ENCODE data around the gene RANBP1. TPM values are rescaled to one million over a fixed set of nuclear protein-coding genes. Genes with fewer than 3 reads are reported as not detected.

The RANBP1 gene
- total and polyA plus RNA-seq, 2 of the 8 experiments (the other 6 are each of a cell fraction or from before 2014, with no cell fraction given): 343 to 484 TPM

DNA sequence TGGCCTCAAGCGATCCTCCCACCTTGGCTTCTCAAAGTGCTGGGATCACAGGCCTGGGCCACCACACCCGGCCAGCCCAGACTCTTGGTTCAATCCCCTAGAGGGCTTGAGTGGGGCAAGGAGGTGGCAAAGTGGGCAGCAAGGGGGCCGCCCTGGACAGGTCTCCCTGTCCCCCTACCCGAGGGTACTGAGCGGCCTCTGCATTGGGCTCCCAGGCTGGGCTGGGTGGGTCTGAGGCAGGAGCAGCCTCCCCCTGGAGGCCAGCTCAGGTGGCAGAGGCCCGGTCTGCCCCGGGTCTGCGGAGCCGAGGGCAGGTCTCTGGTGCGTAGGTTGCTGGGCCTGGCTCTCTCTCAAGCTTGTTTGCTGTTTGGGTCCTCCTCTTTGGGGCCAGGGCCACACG is 57.3 kb downstream of the RANBP1 start:
- Histone ChIP-seq H4K20me1 (replicated peaks in 1 of 2; ENCODE audit: control insufficient read depth in 1 of 2, insufficient read depth in 2 of 2, low read length in 2 of 2) (no peaks in the 10 kb centered on the region), H4K8ac (ENCODE audit: extremely low read depth, insufficient read depth, low read length) (no peak overlapping the region), H3K23me2 (ENCODE audit: low read depth, low read length) (no peaks in the 10 kb centered on the region), H3K4me3 (ENCODE audit: extremely low read depth in 1 of 4, insufficient read depth in 2 of 4, low read depth in 3 of 4, low read length in 4 of 4) (no peak overlapping the region), H3K4ac (replicated peaks; ENCODE audit: insufficient read length, low read depth, low read length) (no peak overlapping the region), H3K4me2 (ENCODE audit: insufficient read depth in 1 of 2, low read depth in 2 of 2, low read length in 2 of 2) (no peak overlapping the region), H3K27me3 (replicated peaks in 1 of 4; ENCODE audit: control insufficient read depth in 3 of 4, extremely low read depth in 1 of 4, insufficient read depth in 3 of 4, low read length in 3 of 4) (no peaks in the 10 kb centered on the region), H3K23ac (ENCODE audit: insufficient read length) (no peak overlapping the region), H3K4me1 (replicated peaks in 1 of 4; ENCODE audit: control insufficient read depth in 3 of 4, insufficient read depth in 4 of 4, low read length in 3 of 4) (peaks cover 0 to 8% (median 0%) of the 10 kb centered on the region in 4 experiments; a peak in 2 of 7 replicates), H3K9ac (replicated peaks in 1 of 4; ENCODE audit: extremely low read depth in 1 of 4, low read depth in 3 of 4, low read length in 3 of 4) (no peak overlapping the region), H3K27ac (ENCODE audit: low read depth, low read length) (no peak overlapping the region), H4K91ac (replicated peaks; ENCODE audit: insufficient read length, low read length) (no peak overlapping the region), H3K56ac (replicated peaks; ENCODE audit: insufficient read length, low read depth, low read length) (no peak overlapping the region), H2BK20ac (ENCODE audit: low read length) (no peak overlapping the region), H3K79me2 (ENCODE audit: control insufficient read depth in 1 of 2, insufficient read depth in 2 of 2, low read length in 2 of 2) (no peaks in the 10 kb centered on the region), H2BK12ac (ENCODE audit: low read depth, low read length) (no peak overlapping the region), H3K18ac (ENCODE audit: extremely low read depth, low read length) (no peak overlapping the region), H3K79me1 (ENCODE audit: low read depth, low read length) (no peaks in the 10 kb centered on the region), H2BK120ac (replicated peaks; ENCODE audit: low read depth, low read length) (no peak overlapping the region), H3K14ac (ENCODE audit: insufficient read length) (no peak overlapping the region), H3K36me3 (ENCODE audit: control insufficient read depth in 2 of 4, insufficient read depth in 4 of 4, low read length in 3 of 4) (no peaks in the 10 kb centered on the region), H2AK5ac (ENCODE audit: low read depth, low read length) (no peak overlapping the region), H4K5ac (ENCODE audit: insufficient read length, low read depth, low read length) (no peak overlapping the region), H2BK5ac (ENCODE audit: low read depth, low read length) (no peak overlapping the region), H3K9me3 (ENCODE audit: insufficient read depth in 2 of 2, low read depth in 1 of 2, low read length in 1 of 2) (no peaks in the 10 kb centered on the region), H2AFZ (ENCODE audit: low read length) (no peak overlapping the region), H2BK15ac (ENCODE audit: low read length) (no peak overlapping the region)
- 86% methylated on average over 11 of the region's 11 CpGs; no CpG with 5 or more reads in 1 of the 2 experiments for WGBS, 2 experiments (ENCODE audit: extremely low coverage in 1 of 2, insufficient coverage in 1 of 2, insufficient read length in 1 of 2, insufficient replicate concordance in 2 of 2, low coverage in 1 of 2, low lambda C conversion rate in 2 of 2, missing lambda C conversion rate in 1 of 2)
- FAIRE-seq: no peak
- ChIA-PET CTCF (ENCODE audit: partially characterized antibody) (interaction anchor here (0.7 to 4.6 kb wide), 8 partner anchors 13 to 203 kb away, joined by 3 to 15 read pairs (median 6); no protein-coding TSS in a partner anchor), POLR2A (ENCODE audit: partially characterized antibody) (interaction anchor here (0.7 kb wide), 1 partner anchor 47 kb away, joined by 3 read pairs; no protein-coding TSS in a partner anchor)
- no peak for DNase-seq (ENCODE audit: low read depth in 1 of 2, low spot score in 2 of 2)
- no peak for TF ChIP-seq POLR2AphosphoS5 (IDR thresholded peaks at IDR 0.05; ENCODE audit: low read depth, low read length)
- TF ChIP-seq, protein P1, sequence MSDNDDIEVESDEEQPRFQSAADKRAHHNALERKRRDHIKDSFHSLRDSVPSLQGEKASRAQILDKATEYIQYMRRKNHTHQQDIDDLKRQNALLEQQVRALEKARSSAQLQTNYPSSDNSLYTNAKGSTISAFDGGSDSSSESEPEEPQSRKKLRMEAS (IDR thresholded peaks at IDR 0.05): no peak
- no peak for TF ChIP-seq RXRA (IDR thresholded peaks at IDR 0.05; ENCODE audit: insufficient read depth, low read depth, low read length)
- no peak for TF ChIP-seq RBBP5 (IDR thresholded peaks at IDR 0.05; ENCODE audit: borderline replicate concordance, low read depth, low read length)
- no peak for TF ChIP-seq JUND (IDR thresholded peaks at IDR 0.05; ENCODE audit: low read length)
- TF ChIP-seq KDM4A (IDR thresholded peaks at IDR 0.05; ENCODE audit: low read depth, low read length, severe bottlenecking): no peak
- no peak for TF ChIP-seq BACH1 (IDR thresholded peaks at IDR 0.05; ENCODE audit: low read length)
- TF ChIP-seq RAD21 (IDR thresholded peaks at IDR 0.05 in 1 of 2, conservative IDR thresholded peaks at IDR 0.05 in 1 of 2; ENCODE audit: low read depth in 2 of 2, low read length in 2 of 2): no peak
- no peak for TF ChIP-seq GABPA (IDR thresholded peaks at IDR 0.05; ENCODE audit: borderline replicate concordance, insufficient read depth, low read length)
- TF ChIP-seq SAP30 (IDR thresholded peaks at IDR 0.05; ENCODE audit: insufficient read depth, insufficient replicate concordance, low read length): no peak
- no peak for TF ChIP-seq SP2 (IDR thresholded peaks at IDR 0.05; ENCODE audit: low read length)
- no peak for TF ChIP-seq CHD1 (IDR thresholded peaks at IDR 0.05; ENCODE audit: low read depth, low read length)
- no peak for TF ChIP-seq POLR2A (IDR thresholded peaks at IDR 0.05; ENCODE audit: control extremely low read depth in 1 of 2, low read depth in 2 of 2, low read length in 2 of 2)
- TF ChIP-seq EGR1 (IDR thresholded peaks at IDR 0.05; ENCODE audit: borderline replicate concordance, low read depth, low read length): no peak

Measured in H1 (cell line).